WTC11 (cell line): ENCODE data around the gene FGF3. TPM values are rescaled to one million over a fixed set of nuclear protein-coding genes. Genes with fewer than 3 reads are reported as not detected.

Experiments
- ATAC-seq: fragments of 200-7000 bp; cut with Tn5 transposase; 2 replicates; pipeline ENCODE4 v1.10.0; 2021; ENCODE audit warnings: mild to moderate bottlenecking, moderate library complexity
- CTCF ChIA-PET: fragments of 300-600 bp; sonication (Branson Sonifier 250); formaldehyde crosslinking; loops from one replicate; lab custom pipeline; 2021; ENCODE audit warnings: antibody characterized with exemption; lab: Charles Lee
- POLR2A ChIA-PET: fragments of 350-600 bp; sonication (Branson Sonifier 250); formaldehyde crosslinking; loops from one replicate; lab custom pipeline; 2021; ENCODE audit warnings: antibody characterized with exemption; lab: Charles Lee
- DNase-seq: peaks from one replicate; pipeline ENCODE4 v3.0.0; 2021; ENCODE audit warnings: low spot score
- H3K27ac Mint-ChIP-seq: 2 replicates; pipeline ENCODE4 v1.8.0; 2021; ENCODE audit warnings: mixed read lengths
- H3K27me3 Mint-ChIP-seq: 2 replicates; pipeline ENCODE4 v1.8.0; 2021; ENCODE audit warnings: low read depth, mild to moderate bottlenecking, moderate library complexity, mixed read lengths
- H3K36me3 Mint-ChIP-seq: 2 replicates; pipeline ENCODE4 v1.8.0; 2021; ENCODE audit warnings: mixed read lengths
- H3K4me1 Mint-ChIP-seq: 2 replicates; pipeline ENCODE4 v1.8.0; 2022; ENCODE audit warnings: mixed read lengths
- H3K4me3 Mint-ChIP-seq: 2 replicates; pipeline ENCODE4 v1.8.0; 2021; ENCODE audit warnings: mild to moderate bottlenecking, moderate library complexity, mixed read lengths
- H3K9me3 Mint-ChIP-seq: 2 replicates; pipeline ENCODE4 v1.8.0; 2021; ENCODE audit warnings: mixed read lengths
- CBFB ChIP-seq: sonication (generic); formaldehyde crosslinking; IDR thresholded peaks from 2 replicates; pipeline ENCODE4 v1.8.1; 2022; ENCODE audit warnings: mild to moderate bottlenecking, low read depth, missing genetic modification reagents
- CREM ChIP-seq: sonication (generic); formaldehyde crosslinking; IDR thresholded peaks from 2 replicates; pipeline ENCODE4 v1.8.1; 2022; ENCODE audit warnings: mild to moderate bottlenecking, missing genetic modification reagents, moderate library complexity
- CTCF ChIP-seq: fragments of 200-600 bp; IDR thresholded peaks from 2 replicates; pipeline ENCODE4 v1.8.0; 2022; ENCODE audit warnings: antibody characterized with exemption
- EMX1 ChIP-seq: fragments of 250-450 bp; sonication (Bioruptor Pico); IDR thresholded peaks from 2 replicates; pipeline ENCODE4 v1.8.0; 2021; ENCODE audit warnings: mild to moderate bottlenecking
- ETV6 ChIP-seq: sonication (generic); formaldehyde crosslinking; IDR thresholded peaks from 2 replicates; pipeline ENCODE4 v1.8.1; 2022; ENCODE audit warnings: mild to moderate bottlenecking, missing genetic modification reagents
- FOXJ3 ChIP-seq: sonication (generic); formaldehyde crosslinking; IDR thresholded peaks from 2 replicates; pipeline ENCODE4 v1.9.0; 2021; ENCODE audit warnings: missing genetic modification reagents, mild to moderate bottlenecking, borderline replicate concordance
- KAT7 ChIP-seq: sonication (generic); formaldehyde crosslinking; IDR thresholded peaks from 2 replicates; pipeline ENCODE4 v1.8.1; 2023; ENCODE audit warnings: missing genetic modification reagents, mild to moderate bottlenecking, borderline replicate concordance
- ZNF263 ChIP-seq: sonication (generic); formaldehyde crosslinking; IDR thresholded peaks from 2 replicates; pipeline ENCODE4 v1.8.1; 2022; ENCODE audit warnings: low read depth, mild to moderate bottlenecking, moderate library complexity, missing genetic modification reagents
- ZNF396 ChIP-seq: fragments of 250-450 bp; sonication (Bioruptor Pico); IDR thresholded peaks from 2 replicates; pipeline ENCODE4 v1.8.0; 2021; ENCODE audit warnings: mild to moderate bottlenecking, moderate library complexity, borderline replicate concordance
- ZNF423 ChIP-seq: fragments of 250-450 bp; sonication (Bioruptor Pico); IDR thresholded peaks from 2 replicates; pipeline ENCODE4 v2.1.2; 2022; ENCODE audit warnings: mild to moderate bottlenecking, moderate library complexity
- total RNA-seq: library from RNA; stranded (reverse); gene quantifications from 3 replicates; pipeline ENCODE4 v1.2.3, GENCODE V29; 2021
- TF ChIP-seq, protein P1 (sequence below): sonication (generic); formaldehyde crosslinking; IDR thresholded peaks from 2 replicates; pipeline ENCODE4 v1.8.1; 2022; ENCODE audit warnings: low read depth, mild to moderate bottlenecking, moderate library complexity, missing genetic modification reagents, borderline replicate concordance
- TF ChIP-seq, protein P2 (sequence below): sonication (generic); formaldehyde crosslinking; IDR thresholded peaks from 2 replicates; pipeline ENCODE4 v1.8.0; 2022; ENCODE audit warnings: mild to moderate bottlenecking, missing genetic modification reagents
- TF ChIP-seq, protein P3 (sequence below): fragments of 250-450 bp; sonication (Bioruptor Pico); IDR thresholded peaks from 2 replicates; pipeline ENCODE4 v2.1.2; 2022; ENCODE audit warnings: mild to moderate bottlenecking, moderate library complexity
- TF ChIP-seq, protein P4 (sequence below): sonication (generic); formaldehyde crosslinking; IDR thresholded peaks from 2 replicates; pipeline ENCODE4 v1.8.1; 2023; ENCODE audit warnings: mild to moderate bottlenecking, moderate library complexity, missing genetic modification reagents
- TF ChIP-seq, protein P5 (sequence below): sonication (generic); formaldehyde crosslinking; conservative IDR thresholded peaks from 2 replicates; pipeline ENCODE4 v1.8.1; 2022; ENCODE audit warnings: mild to moderate bottlenecking, missing genetic modification reagents

Gene FGF3
- total RNA-seq, 1 experiment from 2014 or later: not detected

DNA sequence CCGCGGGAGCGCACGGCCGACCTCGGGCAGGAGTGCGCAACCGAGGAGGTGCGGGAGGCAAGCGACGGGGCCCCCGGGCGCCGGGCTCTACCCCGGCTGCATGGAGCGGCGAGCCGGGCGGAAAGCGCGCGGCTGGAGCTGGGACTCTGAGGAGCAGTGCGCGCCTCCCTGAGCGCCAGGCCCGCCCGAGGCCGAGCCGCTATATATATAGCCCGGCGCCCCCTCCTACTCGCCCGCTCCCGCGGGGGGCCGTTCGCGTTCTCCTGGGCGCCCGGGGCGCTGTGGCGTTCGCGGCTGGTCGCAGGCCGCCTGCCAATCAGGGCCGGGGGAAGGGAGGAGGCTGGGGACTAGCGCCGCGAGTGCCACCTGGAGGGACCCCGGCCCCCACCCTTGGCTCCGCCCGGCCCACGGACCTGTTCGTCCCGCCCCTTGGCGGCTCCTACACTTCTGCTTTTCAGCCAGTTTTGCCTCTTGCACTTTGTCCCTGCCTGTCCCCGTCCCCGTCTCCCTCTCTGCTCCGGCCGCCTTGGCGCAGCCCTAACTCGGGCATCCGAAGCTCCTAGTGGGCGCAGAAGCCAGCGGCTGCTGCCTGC is 44.0 kb downstream of the FGF3 start, which contains the start of gene FGF4:
Gene FGF4, minus strand, starts transcription at position 179 of the 593 bp plus-strand sequence. CDS start 257 bp downstream, outside the sequence.
- TF ChIP-seq CBFB (CRISPR knock-in tag) (no peak), FOXJ3 (no peak), CREM (CRISPR knock-in tag) (no peak), ETV6 (CRISPR knock-in tag) (no peak), CTCF (no peak), ZNF396 (CRISPR knock-in tag) (no peak), ZNF423 (CRISPR knock-in tag) (peak; percentile 49; the same call in 1 of the 2 replicates)
- TF ChIP-seq, protein P1, sequence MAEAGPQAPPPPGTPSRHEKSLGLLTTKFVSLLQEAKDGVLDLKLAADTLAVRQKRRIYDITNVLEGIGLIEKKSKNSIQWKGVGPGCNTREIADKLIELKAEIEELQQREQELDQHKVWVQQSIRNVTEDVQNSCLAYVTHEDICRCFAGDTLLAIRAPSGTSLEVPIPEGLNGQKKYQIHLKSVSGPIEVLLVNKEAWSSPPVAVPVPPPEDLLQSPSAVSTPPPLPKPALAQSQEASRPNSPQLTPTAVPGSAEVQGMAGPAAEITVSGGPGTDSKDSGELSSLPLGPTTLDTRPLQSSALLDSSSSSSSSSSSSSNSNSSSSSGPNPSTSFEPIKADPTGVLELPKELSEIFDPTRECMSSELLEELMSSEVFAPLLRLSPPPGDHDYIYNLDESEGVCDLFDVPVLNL (CRISPR knock-in tag): no peak
- TF ChIP-seq, protein P2, sequence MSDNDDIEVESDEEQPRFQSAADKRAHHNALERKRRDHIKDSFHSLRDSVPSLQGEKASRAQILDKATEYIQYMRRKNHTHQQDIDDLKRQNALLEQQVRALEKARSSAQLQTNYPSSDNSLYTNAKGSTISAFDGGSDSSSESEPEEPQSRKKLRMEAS: 0 out of 2 replicates have a peak, but pooled peaks have one; percentile 28
- TF ChIP-seq, protein P3, sequence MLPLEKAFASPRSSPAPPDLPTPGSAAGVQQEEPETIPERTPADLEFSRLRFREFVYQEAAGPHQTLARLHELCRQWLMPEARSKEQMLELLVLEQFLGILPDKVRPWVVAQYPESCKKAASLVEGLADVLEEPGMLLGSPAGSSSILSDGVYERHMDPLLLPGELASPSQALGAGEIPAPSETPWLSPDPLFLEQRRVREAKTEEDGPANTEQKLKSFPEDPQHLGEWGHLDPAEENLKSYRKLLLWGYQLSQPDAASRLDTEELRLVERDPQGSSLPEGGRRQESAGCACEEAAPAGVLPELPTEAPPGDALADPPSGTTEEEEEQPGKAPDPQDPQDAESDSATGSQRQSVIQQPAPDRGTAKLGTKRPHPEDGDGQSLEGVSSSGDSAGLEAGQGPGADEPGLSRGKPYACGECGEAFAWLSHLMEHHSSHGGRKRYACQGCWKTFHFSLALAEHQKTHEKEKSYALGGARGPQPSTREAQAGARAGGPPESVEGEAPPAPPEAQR (CRISPR knock-in tag): no peak
- TF ChIP-seq, protein P4, sequence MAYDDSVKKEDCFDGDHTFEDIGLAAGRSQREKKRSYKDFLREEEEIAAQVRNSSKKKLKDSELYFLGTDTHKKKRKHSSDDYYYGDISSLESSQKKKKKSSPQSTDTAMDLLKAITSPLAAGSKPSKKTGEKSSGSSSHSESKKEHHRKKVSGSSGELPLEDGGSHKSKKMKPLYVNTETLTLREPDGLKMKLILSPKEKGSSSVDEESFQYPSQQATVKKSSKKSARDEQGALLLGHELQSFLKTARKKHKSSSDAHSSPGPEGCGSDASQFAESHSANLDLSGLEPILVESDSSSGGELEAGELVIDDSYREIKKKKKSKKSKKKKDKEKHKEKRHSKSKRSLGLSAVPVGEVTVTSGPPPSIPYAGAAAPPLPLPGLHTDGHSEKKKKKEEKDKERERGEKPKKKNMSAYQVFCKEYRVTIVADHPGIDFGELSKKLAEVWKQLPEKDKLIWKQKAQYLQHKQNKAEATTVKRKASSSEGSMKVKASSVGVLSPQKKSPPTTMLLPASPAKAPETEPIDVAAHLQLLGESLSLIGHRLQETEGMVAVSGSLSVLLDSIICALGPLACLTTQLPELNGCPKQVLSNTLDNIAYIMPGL: peak; percentile 16; the same call in 1 of the 2 replicates
- TF ChIP-seq, protein P5, sequence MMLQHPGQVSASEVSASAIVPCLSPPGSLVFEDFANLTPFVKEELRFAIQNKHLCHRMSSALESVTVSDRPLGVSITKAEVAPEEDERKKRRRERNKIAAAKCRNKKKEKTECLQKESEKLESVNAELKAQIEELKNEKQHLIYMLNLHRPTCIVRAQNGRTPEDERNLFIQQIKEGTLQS (CRISPR knock-in tag): no peak
- POLR2A ChIA-PET: no interaction called here
- Mint-ChIP-seq H3K4me3 (peak within 1 kb of the TSS; percentile 67), H3K36me3 (no peaks in the 10 kb centered on the region), H3K4me1 (peaks cover 45% of the 10 kb centered on the region), H3K27me3 (peaks cover 47% of the 10 kb centered on the region), H3K9me3 (no peaks in the 10 kb centered on the region), H3K27ac (no peak within 1 kb of the TSS)
- DNase-seq (peak; percentile 60), ATAC-seq (peak; percentile 38)
- CTCF ChIA-PET: interaction anchor here (0.8 to 2.4 kb wide), 8 partner anchors 12 to 113 kb away, joined by 3 to 7 read pairs (median 4); no protein-coding TSS in a partner anchor

- DNase-seq (peak; percentile 34), ATAC-seq (peak; percentile 10)
- TF ChIP-seq, protein P4: 0 out of 2 replicates have a peak, but pooled peaks have one; percentile 25
- TF ChIP-seq EMX1 (no peak), ZNF263 (CRISPR knock-in tag) (0 out of 2 replicates have a peak, but pooled peaks have one; percentile 17), KAT7 (no peak)
- Mint-ChIP-seq H3K27me3 (peaks cover 47% of the 10 kb centered on the region), H3K9me3 (peaks cover 2% of the 10 kb centered on the region), H3K4me3 (no peak overlapping the region), H3K27ac (no peak overlapping the region), H3K4me1 (peaks cover 45% of the 10 kb centered on the region), H3K36me3 (peaks cover 2% of the 10 kb centered on the region; the same call in 1 of the 2 replicates)
- ChIA-PET POLR2A (interaction anchor here (1.0 kb wide), 1 partner anchor 9 kb away, joined by 3 read pairs; no protein-coding TSS in a partner anchor), CTCF (interaction anchor here (0.8 to 2.4 kb wide), 8 partner anchors 13 to 118 kb away, joined by 3 to 7 read pairs (median 4); no protein-coding TSS in a partner anchor)
Observed at GRCh38 chr11:69774354-69775162, 44.7 kb downstream of the FGF3 start.
